ENCODE data around the gene TNS3.

The TNS3 gene

GRCh38 chr7:47326220-47326619, 255.7 kb downstream of the TNS3 start:
- no peaks in the 10 kb centered on the region for H3K4me1 ChIP-seq (ENCODE audit: control insufficient read depth, low read length)
- H3F3A ChIP-seq (ENCODE audit: control insufficient read depth, insufficient read depth): no peaks in the 10 kb centered on the region
- no peaks in the 10 kb centered on the region for H3K36me3 ChIP-seq (ENCODE audit: control insufficient read depth, low read length)
- H3K27me3 ChIP-seq (ENCODE audit: control insufficient read depth, low read length): no peaks in the 10 kb centered on the region
- H3K4me3 ChIP-seq (ENCODE audit: low read length): no peak overlapping the region
- H4K20me1 ChIP-seq (ENCODE audit: control insufficient read depth, insufficient read depth, low read depth, low read length): no peaks in the 10 kb centered on the region
- TF ChIP-seq EZH2phosphoT487 (IDR thresholded peaks at IDR 0.05; ENCODE audit: borderline replicate concordance, low read length): no peak
- no peak for TF ChIP-seq CTCF (IDR thresholded peaks at IDR 0.05; ENCODE audit: low read depth, low read length, poor library complexity, severe bottlenecking)
- H3K9me2 ChIP-seq (replicated peaks; ENCODE audit: control insufficient read depth, low read length): no peaks in the 10 kb centered on the region
- no peak overlapping the region for H3K4me2 ChIP-seq (ENCODE audit: low read length)
- no peaks in the 10 kb centered on the region for H3K79me2 ChIP-seq (ENCODE audit: control insufficient read depth, low read length)
- H3K9me3 ChIP-seq (ENCODE audit: control insufficient read depth, insufficient read depth, low read length): no peaks in the 10 kb centered on the region
- H3K27ac ChIP-seq (ENCODE audit: low read depth, low read length): no peak overlapping the region

- no peak for TF ChIP-seq EZH2phosphoT487 (IDR thresholded peaks at IDR 0.05; ENCODE audit: borderline replicate concordance, low read length)
- no peak for TF ChIP-seq CTCF (IDR thresholded peaks at IDR 0.05; ENCODE audit: low read depth, low read length, poor library complexity, severe bottlenecking)
- Histone ChIP-seq H3K4me2 (ENCODE audit: low read length) (no peak overlapping the region), H3K27ac (ENCODE audit: low read depth, low read length) (no peak overlapping the region), H3K27me3 (ENCODE audit: control insufficient read depth, low read length) (no peaks in the 10 kb centered on the region), H3K36me3 (ENCODE audit: control insufficient read depth, low read length) (no peaks in the 10 kb centered on the region), H3F3A (ENCODE audit: control insufficient read depth, insufficient read depth) (no peaks in the 10 kb centered on the region), H3K9me3 (ENCODE audit: control insufficient read depth, insufficient read depth, low read length) (no peaks in the 10 kb centered on the region), H3K4me3 (ENCODE audit: low read length) (no peak overlapping the region), H3K4me1 (ENCODE audit: control insufficient read depth, low read length) (no peaks in the 10 kb centered on the region), H3K79me2 (ENCODE audit: control insufficient read depth, low read length) (no peaks in the 10 kb centered on the region), H3K9me2 (replicated peaks; ENCODE audit: control insufficient read depth, low read length) (no peaks in the 10 kb centered on the region), H4K20me1 (ENCODE audit: control insufficient read depth, insufficient read depth, low read depth, low read length) (no peaks in the 10 kb centered on the region)
These were observed 256.6 kb downstream of the TNS3 start for GRCh38 chr7:47325337-47325736.

GRCh38 chr7:47323904-47324303, 258.0 kb downstream of the TNS3 start:
- TF ChIP-seq EZH2phosphoT487 (IDR thresholded peaks at IDR 0.05; ENCODE audit: borderline replicate concordance, low read length): no peak
- no peak for TF ChIP-seq CTCF (IDR thresholded peaks at IDR 0.05; ENCODE audit: low read depth, low read length, poor library complexity, severe bottlenecking)
- no peaks in the 10 kb centered on the region for H3F3A ChIP-seq (ENCODE audit: control insufficient read depth, insufficient read depth)
- H3K27me3 ChIP-seq (ENCODE audit: control insufficient read depth, low read length): no peaks in the 10 kb centered on the region
- no peaks in the 10 kb centered on the region for H3K9me3 ChIP-seq (ENCODE audit: control insufficient read depth, insufficient read depth, low read length)
- H3K4me1 ChIP-seq (ENCODE audit: control insufficient read depth, low read length): no peaks in the 10 kb centered on the region
- no peak overlapping the region for H3K4me2 ChIP-seq (ENCODE audit: low read length)
- H3K9me2 ChIP-seq (replicated peaks; ENCODE audit: control insufficient read depth, low read length): no peaks in the 10 kb centered on the region
- no peaks in the 10 kb centered on the region for H4K20me1 ChIP-seq (ENCODE audit: control insufficient read depth, insufficient read depth, low read depth, low read length)
- H3K36me3 ChIP-seq (ENCODE audit: control insufficient read depth, low read length): no peaks in the 10 kb centered on the region
- no peak overlapping the region for H3K27ac ChIP-seq (ENCODE audit: low read depth, low read length)
- no peak overlapping the region for H3K4me3 ChIP-seq (ENCODE audit: low read length)
- no peaks in the 10 kb centered on the region for H3K79me2 ChIP-seq (ENCODE audit: control insufficient read depth, low read length)

GRCh38 chr7:47322731-47323130, 259.2 kb downstream of the TNS3 start:
- Histone ChIP-seq H3K4me2 (ENCODE audit: low read length) (no peak overlapping the region), H3K9me3 (ENCODE audit: control insufficient read depth, insufficient read depth, low read length) (no peaks in the 10 kb centered on the region), H3F3A (ENCODE audit: control insufficient read depth, insufficient read depth) (no peaks in the 10 kb centered on the region), H4K20me1 (ENCODE audit: control insufficient read depth, insufficient read depth, low read depth, low read length) (no peaks in the 10 kb centered on the region), H3K4me3 (ENCODE audit: low read length) (no peak overlapping the region), H3K79me2 (ENCODE audit: control insufficient read depth, low read length) (no peaks in the 10 kb centered on the region), H3K36me3 (ENCODE audit: control insufficient read depth, low read length) (no peaks in the 10 kb centered on the region), H3K4me1 (ENCODE audit: control insufficient read depth, low read length) (no peaks in the 10 kb centered on the region), H3K9me2 (replicated peaks; ENCODE audit: control insufficient read depth, low read length) (no peaks in the 10 kb centered on the region), H3K27me3 (ENCODE audit: control insufficient read depth, low read length) (no peaks in the 10 kb centered on the region), H3K27ac (ENCODE audit: low read depth, low read length) (no peak overlapping the region)
- no peak for TF ChIP-seq EZH2phosphoT487 (IDR thresholded peaks at IDR 0.05; ENCODE audit: borderline replicate concordance, low read length)
- TF ChIP-seq CTCF (IDR thresholded peaks at IDR 0.05; ENCODE audit: low read depth, low read length, poor library complexity, severe bottlenecking): no peak

All from DOHH2 (cell line).